HEK293 (cell line): ENCODE measurements around the gene HSD17B8.

Experiments
- CTCF ChIA-PET: fragments of 350-600 bp; formaldehyde crosslinking; extraction: SDS; loops from one replicate; lab custom pipeline; 2021; ENCODE audit warnings: antibody characterized with exemption; lab: Yijun Ruan, JAX
- POLR2A ChIA-PET: fragments of 300-600 bp; formaldehyde crosslinking; extraction: SDS; loops from one replicate; lab custom pipeline; 2020; ENCODE audit warnings: antibody characterized with exemption, inconsistent platforms; lab: Yijun Ruan, JAX
- H3K27ac ChIP-seq: fragments of 200-500 bp; sonication (Bioruptor generic); 2 replicates; pipeline ENCODE4 v1.5.1; 2014; ENCODE audit warnings: low read depth, low read length, control low read depth, inconsistent platforms; ENCODE audit errors: extremely low read depth
- H3K36me3 ChIP-seq, 2 experiments: fragments of 200-500 bp in 1 of 2; sonication (Bioruptor generic) in 1 of 2; 1 replicate in 1 of 2; 2 replicates in 1 of 2; pipeline ENCODE4 v1.5.1; 2014 to 2017; ENCODE audit warnings: inconsistent platforms in 2 of 2, low read length in 2 of 2; ENCODE audit not compliant: control insufficient read depth in 2 of 2, insufficient read depth in 1 of 2
- H3K4me1 ChIP-seq: fragments of 200-500 bp; sonication (Bioruptor generic); 2 replicates; pipeline ENCODE4 v1.5.1; 2014; ENCODE audit warnings: mild to moderate bottlenecking, low read length, inconsistent platforms; ENCODE audit not compliant: control insufficient read depth, insufficient read depth
- H3K4me3 ChIP-seq: 2 replicates; pipeline ENCODE4 v1.5.1; 2011; ENCODE audit warnings: low read depth, mild to moderate bottlenecking, control low read depth, low read length, moderate library complexity
- H3K9me3 ChIP-seq: fragments of 200-500 bp; sonication (Bioruptor generic); 2 replicates; pipeline ENCODE4 v1.5.1; 2014; ENCODE audit warnings: low read depth, low read length, inconsistent platforms; ENCODE audit not compliant: control insufficient read depth, insufficient read depth
- KLF1 ChIP-seq: fragments of 450-650 bp; formaldehyde crosslinking; IDR thresholded peaks from 2 replicates; pipeline ENCODE4 v1.5.1; 2016; ENCODE audit warnings: missing biosample characterization, missing genetic modification characterization
- KLF10 ChIP-seq: fragments of 450-650 bp; IDR thresholded peaks from 2 replicates; pipeline ENCODE4 v1.5.1; 2018; ENCODE audit warnings: missing biosample characterization, mild to moderate bottlenecking, missing genetic modification characterization
- KLF7 ChIP-seq: fragments of 450-650 bp; formaldehyde crosslinking; IDR thresholded peaks from 2 replicates; pipeline ENCODE4 v1.5.1; 2016; ENCODE audit warnings: missing biosample characterization, missing genetic modification characterization, borderline replicate concordance
- PRDM10 ChIP-seq: fragments of 450-650 bp; formaldehyde crosslinking; IDR thresholded peaks from 2 replicates; pipeline ENCODE4 v1.5.1; 2016; ENCODE audit warnings: missing biosample characterization, missing genetic modification characterization
- SP2 ChIP-seq: fragments of 450-650 bp; formaldehyde crosslinking; IDR thresholded peaks from 2 replicates; pipeline ENCODE4 v1.5.1; 2016; ENCODE audit warnings: missing biosample characterization, missing genetic modification characterization
- SP3 ChIP-seq: fragments of 450-650 bp; formaldehyde crosslinking; IDR thresholded peaks from 2 replicates; pipeline ENCODE4 v1.5.1; 2016; ENCODE audit warnings: missing biosample characterization, missing genetic modification characterization
- TSHZ1 ChIP-seq: fragments of 450-650 bp; formaldehyde crosslinking; IDR thresholded peaks from 2 replicates; pipeline ENCODE4 v1.5.1; 2016; ENCODE audit warnings: missing biosample characterization, missing genetic modification characterization, borderline replicate concordance
- ZFHX2 ChIP-seq: fragments of 450-650 bp; formaldehyde crosslinking; conservative IDR thresholded peaks from 2 replicates; pipeline ENCODE4 v1.5.1; 2016; ENCODE audit warnings: missing biosample characterization, missing genetic modification characterization
- ZNF138 ChIP-seq: fragments of 450-650 bp; formaldehyde crosslinking; IDR thresholded peaks from 2 replicates; pipeline ENCODE4 v1.5.1; 2016; ENCODE audit warnings: missing biosample characterization, missing genetic modification characterization, borderline replicate concordance
- ZNF18 ChIP-seq: fragments of 450-650 bp; formaldehyde crosslinking; IDR thresholded peaks from 2 replicates; pipeline ENCODE4 v1.5.1; 2016; ENCODE audit warnings: missing biosample characterization, missing genetic modification characterization
- ZNF341 ChIP-seq: fragments of 450-650 bp; formaldehyde crosslinking; IDR thresholded peaks from 2 replicates; pipeline ENCODE4; 2016; ENCODE audit warnings: low read depth, missing biosample characterization, missing genetic modification characterization
- ZNF350 ChIP-seq: fragments of 450-650 bp; formaldehyde crosslinking; IDR thresholded peaks from 2 replicates; pipeline ENCODE4 v1.5.0; 2017; ENCODE audit warnings: missing biosample characterization, mild to moderate bottlenecking, missing genetic modification characterization
- ZNF366 ChIP-seq: fragments of 450-650 bp; formaldehyde crosslinking; conservative IDR thresholded peaks from 2 replicates; pipeline ENCODE4 v1.5.1; 2016; ENCODE audit warnings: missing biosample characterization, missing genetic modification characterization
- ZNF473 ChIP-seq: fragments of 450-650 bp; formaldehyde crosslinking; IDR thresholded peaks from 2 replicates; pipeline ENCODE4 v1.5.1; 2017; ENCODE audit warnings: missing biosample characterization, missing genetic modification characterization
- ZNF48 ChIP-seq: fragments of 450-650 bp; formaldehyde crosslinking; IDR thresholded peaks from 2 replicates; pipeline ENCODE4 v1.5.1; 2016; ENCODE audit warnings: missing biosample characterization, missing genetic modification characterization
- ZNF610 ChIP-seq: fragments of 450-650 bp; formaldehyde crosslinking; IDR thresholded peaks from 2 replicates; pipeline ENCODE4 v1.5.1; 2016; ENCODE audit warnings: missing biosample characterization, missing genetic modification characterization, borderline replicate concordance
- ZNF704 ChIP-seq: fragments of 450-650 bp; formaldehyde crosslinking; IDR thresholded peaks from 2 replicates; pipeline ENCODE4 v1.5.1; 2016; ENCODE audit warnings: missing biosample characterization, missing genetic modification characterization
- ZNF76 ChIP-seq: fragments of 450-650 bp; formaldehyde crosslinking; IDR thresholded peaks from 2 replicates; pipeline ENCODE4; 2016; ENCODE audit warnings: low read depth, missing biosample characterization, missing genetic modification characterization, borderline replicate concordance
- ZSCAN18 ChIP-seq: fragments of 450-650 bp; formaldehyde crosslinking; IDR thresholded peaks from 2 replicates; pipeline ENCODE4 v1.5.1; 2016; ENCODE audit warnings: missing biosample characterization, missing genetic modification characterization

HSD17B8 gene

GRCh38 chr6:33160728-33161344 lies 43.6 kb upstream of the HSD17B8 start:
- H3K4me1 ChIP-seq, result 0 out of 2 replicates have a peak, but pooled peaks cover 2% of the 10 kb centered on the region
- POLR2A ChIA-PET, result interaction anchor here (0.6 to 1.3 kb wide), 4 partner anchors 37 to 954 kb away, joined by 5 to 9 read pairs (median 8); partner anchors contain the start of gene RING1
- H3K36me3 ChIP-seq, result no peaks in the 10 kb centered on the region
- no peak overlapping the region for H3K4me3 ChIP-seq
- H3K27ac ChIP-seq, result no peak overlapping the region
- TF ChIP-seq SP2 (peak; percentile 66), PRDM10 (tag by site-specific recombination) (peak; percentile 6; the same call in 1 of the 2 replicates), KLF1 (peak; percentile 90), ZNF18 (tag by site-specific recombination) (peak; percentile 93), ZFHX2 (tag by site-specific recombination) (peak; percentile 9; the same call in 1 of the 2 replicates), SP3 (tag by site-specific recombination) (peak; percentile 82), ZNF473 (no peak), ZNF76 (peak; percentile 89), ZNF341 (tag by site-specific recombination) (peak; percentile 50; the same call in 1 of the 2 replicates), ZNF138 (no peak)
- H3K9me3 ChIP-seq, result no peaks in the 10 kb centered on the region
- CTCF ChIA-PET, result interaction anchor here (0.6 to 7.2 kb wide), 23 partner anchors 7 to 1870 kb away, joined by 3 to 62 read pairs (median 4); no protein-coding TSS in a partner anchor

GRCh38 chr6:33161354-33162331 lies 42.8 kb upstream of the HSD17B8 start:
- POLR2A ChIA-PET, result interaction anchor here (0.6 to 1.3 kb wide), 5 partner anchors 36 to 954 kb away, joined by 4 to 9 read pairs (median 6); partner anchors contain the start of gene RING1
- CTCF ChIA-PET, result interaction anchor here (0.6 to 7.2 kb wide), 24 partner anchors 8 to 1869 kb away, joined by 3 to 62 read pairs (median 4); partner anchors contain the start of gene RPS18
- peak overlapping the region; percentile 13; the same call in 1 of the 2 replicates for H3K27ac ChIP-seq
- no peaks in the 10 kb centered on the region for H3K36me3 ChIP-seq
- H3K4me3 ChIP-seq, result peak overlapping the region; percentile 26
- 0 out of 2 replicates have a peak, but pooled peaks cover 2% of the 10 kb centered on the region for H3K4me1 ChIP-seq
- no peaks in the 10 kb centered on the region for H3K9me3 ChIP-seq
- TF ChIP-seq ZNF610 (tag by site-specific recombination) (0 out of 2 replicates have a peak, but pooled peaks have one; percentile 17), ZNF48 (tag by site-specific recombination) (no peak), ZNF366 (tag by site-specific recombination) (no peak), KLF10 (tag by site-specific recombination) (0 out of 2 replicates have a peak, but pooled peaks have one; percentile 14), KLF7 (tag by site-specific recombination) (no peak), ZNF704 (tag by site-specific recombination) (no peak), TSHZ1 (tag by site-specific recombination) (no peak), ZNF350 (tag by site-specific recombination) (no peak), ZSCAN18 (no peak)
